Esophagus (tissue), 2 donors: ENCODE data around the gene ZNF273. TPM values are rescaled to one million over a fixed set of nuclear protein-coding genes. Genes with fewer than 3 reads are reported as not detected.
"Not testable (repeated sequence)": the region's sequence is repeated elsewhere in the genome, so short reads cannot be mapped to it uniquely, and the experiment has no call there.

Experiments
- H3K27ac ChIP-seq, 2 donors: one replicate each; pipeline ENCODE4 v1.5.1; 2013; ENCODE audit warnings: low read depth in 2 of 2, mild to moderate bottlenecking in 2 of 2, inconsistent platforms in 1 of 2, low read length in 1 of 2, moderate library complexity in 1 of 2
- H3K27me3 ChIP-seq, 2 donors: one replicate each; pipeline ENCODE4 v1.6.1; 2013; ENCODE audit warnings: low read length in 2 of 2, control low read depth in 1 of 2, mild to moderate bottlenecking in 1 of 2; ENCODE audit not compliant: insufficient read depth in 2 of 2, control insufficient read depth in 1 of 2
- H3K36me3 ChIP-seq, 2 donors: one replicate each; pipeline ENCODE4 v1.6.1; 2013; ENCODE audit warnings: low read length in 1 of 2; ENCODE audit not compliant: control insufficient read depth in 2 of 2, insufficient read depth in 2 of 2
- H3K4me1 ChIP-seq, 2 donors: one replicate each; pipeline ENCODE4 v1.6.1; 2013; ENCODE audit warnings: low read length in 1 of 2; ENCODE audit not compliant: control insufficient read depth in 2 of 2, insufficient read depth in 2 of 2
- H3K4me3 ChIP-seq, 2 donors: one replicate each; pipeline ENCODE4 v1.5.1; 2013; ENCODE audit warnings: low read length in 2 of 2, mild to moderate bottlenecking in 2 of 2, low read depth in 1 of 2, moderate library complexity in 1 of 2
- H3K9me3 ChIP-seq, 2 donors: one replicate each; pipeline ENCODE4 v1.6.1; 2013; ENCODE audit warnings: mild to moderate bottlenecking in 2 of 2, low read depth in 1 of 2, low read length in 1 of 2, moderate library complexity in 1 of 2; ENCODE audit not compliant: control insufficient read depth in 2 of 2, insufficient read depth in 1 of 2
- WGBS, 2 donors: extraction: QIAGEN DNeasy Blood & Tissue Kit; methylation state at CpG; one replicate each; pipeline ENCODE4 v1.1.7; 2013; 5-methylcytosine and 5-hydroxymethylcytosine counted together
- polyA plus RNA-seq, 2 donors: library from polyadenylated mRNA; stranded (reverse); fragments of 200-250 nt; gene quantifications; one replicate each; pipeline ENCODE4 v1.2.3, GENCODE V29; 2013
- donor health status: healthy with polysubstance abuse.
- donor health status: Bipolar disorder and iron deficiency.

ZNF273 gene
- polyA plus RNA-seq, 2 donors, result 5.8 to 24.5 TPM

- H3K27ac ChIP-seq, H3K4me1 ChIP-seq, H3K9me3 ChIP-seq, H3K36me3 ChIP-seq, H3K27me3 ChIP-seq: not testable (repeated sequence)
- WGBS, 2 donors, result 61 to 68% methylated on average over 11 of the region's 11 CpGs
- H3K4me3 ChIP-seq, result peak overlapping the region in 1 of 2 donors; percentile 91
Observed at GRCh38 chr7:64902461-64902805, 640 bp upstream of the ZNF273 start.

- Histone ChIP-seq H3K4me3 (peak overlapping the region in 1 of 2 donors; percentile 91), H3K36me3 (no peaks in the 10 kb centered on the region), H3K27me3 (no peaks in the 10 kb centered on the region), H3K9me3 (no peaks in the 10 kb centered on the region), H3K4me1 (peaks cover 0 to 2% of the 10 kb centered on the region in 2 donors), H3K27ac (no peak overlapping the region)
- WGBS, 2 donors, result 92 to 94% methylated on average over 15 of the region's 15 CpGs
Observed at GRCh38 chr7:64904008-64904407, 935 bp downstream of the ZNF273 start.

GRCh38 chr7:64905133-64905532, 2.1 kb downstream of the ZNF273 start:
- 81 to 85% methylated on average over 12 of the region's 12 CpGs for WGBS, 2 donors
- H3K9me3 ChIP-seq, result no peaks in the 10 kb centered on the region
- no peaks in the 10 kb centered on the region for H3K27me3 ChIP-seq
- no peaks in the 10 kb centered on the region for H3K36me3 ChIP-seq
- peaks cover 0 to 2% of the 10 kb centered on the region in 2 donors for H3K4me1 ChIP-seq
- no peak overlapping the region for H3K4me3 ChIP-seq
- no peak overlapping the region for H3K27ac ChIP-seq

GRCh38 chr7:64905547-64905946, 2.5 kb downstream of the ZNF273 start:
- Histone ChIP-seq H3K4me1 (peaks cover 0 to 2% of the 10 kb centered on the region in 2 donors), H3K4me3 (no peak overlapping the region), H3K36me3 (no peaks in the 10 kb centered on the region), H3K27me3 (no peaks in the 10 kb centered on the region), H3K27ac (no peak overlapping the region), H3K9me3 (no peaks in the 10 kb centered on the region)
- WGBS, 2 donors, result 67 to 68% methylated on average over 4 of the region's 4 CpGs

GRCh38 chr7:64907641-64908326, 4.7 kb downstream of the ZNF273 start:
- Histone ChIP-seq H3K36me3 (no peaks in the 10 kb centered on the region), H3K27me3 (no peaks in the 10 kb centered on the region), H3K4me3 (no peak overlapping the region), H3K27ac (no peak overlapping the region), H3K9me3 (no peaks in the 10 kb centered on the region), H3K4me1 (peaks cover 0 to 2% of the 10 kb centered on the region in 2 donors)
- whole genome bisulfite sequencing, 2 donors, result 48 to 54% methylated on average over 5 of the region's 5 CpGs

GRCh38 chr7:64908358-64908757, 5.3 kb downstream of the ZNF273 start:
- Histone ChIP-seq H3K27me3 (no peaks in the 10 kb centered on the region), H3K36me3 (no peaks in the 10 kb centered on the region), H3K9me3 (no peaks in the 10 kb centered on the region), H3K4me1 (peaks cover 0 to 2% of the 10 kb centered on the region in 2 donors), H3K4me3 (no peak overlapping the region), H3K27ac (no peak overlapping the region)
- 82 to 85% methylated on average over 2 of the region's 2 CpGs for WGBS, 2 donors

GRCh38 chr7:64914557-64914956, 11.5 kb downstream of the ZNF273 start:
- Histone ChIP-seq H3K4me1 (no peaks in the 10 kb centered on the region), H3K36me3 (peaks cover 3% of the 10 kb centered on the region in 2 donors)
- 94% methylated on average over 3 of the region's 3 CpGs for WGBS, 2 donors

GRCh38 chr7:64915301-64915700, 12.2 kb downstream of the ZNF273 start:
- H3K9me3 ChIP-seq, H3K36me3 ChIP-seq, H3K27ac ChIP-seq, H3K4me1 ChIP-seq, H3K4me3 ChIP-seq, H3K27me3 ChIP-seq: not testable (repeated sequence)
- 91 to 93% methylated on average over 9 of the region's 9 CpGs for WGBS, 2 donors

More at GRCh38 chr7:64914557-64914956, 11.5 kb downstream of the ZNF273 start:
- no peaks in the 10 kb centered on the region for H3K27me3 ChIP-seq
- no peaks in the 10 kb centered on the region for H3K9me3 ChIP-seq
- H3K4me3 ChIP-seq, result no peak overlapping the region
- no peak overlapping the region for H3K27ac ChIP-seq

- not testable (repeated sequence) for H3K36me3 ChIP-seq, H3K27ac ChIP-seq, H3K27me3 ChIP-seq, H3K9me3 ChIP-seq, H3K4me3 ChIP-seq, H3K4me1 ChIP-seq
- WGBS, 2 donors, result 98 to 99% methylated on average over 4 of the region's 4 CpGs
Observed at GRCh38 chr7:64928252-64929187, 25.4 kb downstream of the ZNF273 start.
